RWPE2 (cell line): ENCODE results near the gene RNLS.

Experiments used
- ATAC-seq: fragments of 200-7000 bp; cut with Tn5 transposase; 3 replicates; pipeline ENCODE4 v1.9.1; 2021; ENCODE audit warnings: low read depth
- DNase-seq: peaks from one replicate; pipeline ENCODE4 v3.0.0-alpha.2; 2020; ENCODE audit warnings: low spot score
- H3K27ac ChIP-seq: fragments of 450-650 bp; 2 replicates; pipeline ENCODE4 v1.5.1; 2017; ENCODE audit warnings: mild to moderate bottlenecking; ENCODE audit not compliant: poor library complexity, severe bottlenecking
- H3K27me3 ChIP-seq: fragments of 250-450 bp; sonication (Bioruptor Pico); 2 replicates; pipeline ENCODE4 v1.5.1; 2021; ENCODE audit warnings: mild to moderate bottlenecking, moderate library complexity; ENCODE audit not compliant: insufficient read depth, poor library complexity, severe bottlenecking
- H3K36me3 ChIP-seq: fragments of 250-450 bp; sonication (Bioruptor Pico); 2 replicates; pipeline ENCODE4 v1.5.1; 2020; ENCODE audit warnings: low read depth, mild to moderate bottlenecking, moderate library complexity
- H3K4me1 ChIP-seq: fragments of 250-450 bp; sonication (Bioruptor Pico); 2 replicates; pipeline ENCODE4 v1.5.1; 2021; ENCODE audit warnings: mild to moderate bottlenecking, moderate library complexity; ENCODE audit not compliant: insufficient read depth, poor library complexity, severe bottlenecking
- H3K4me3 ChIP-seq: fragments of 250-450 bp; sonication (Bioruptor Pico); 2 replicates; pipeline ENCODE4 v1.5.1; 2021; ENCODE audit warnings: mild to moderate bottlenecking, moderate library complexity; ENCODE audit not compliant: severe bottlenecking
- H3K9me3 ChIP-seq: fragments of 250-450 bp; sonication (Bioruptor Pico); 2 replicates; pipeline ENCODE4 v1.5.1; 2021; ENCODE audit warnings: mild to moderate bottlenecking, moderate library complexity; ENCODE audit not compliant: severe bottlenecking
- CTCF ChIP-seq: fragments of 450-650 bp; IDR thresholded peaks from one replicate; pipeline ENCODE4 v1.5.1; 2017; ENCODE audit warnings: mild to moderate bottlenecking, moderate library complexity; ENCODE audit not compliant: poor library complexity, severe bottlenecking

The RNLS gene

GRCh38 chr10:88455831-88456230 lies 127.3 kb downstream of the RNLS start:
- Histone ChIP-seq H3K4me1 (no peaks in the 10 kb centered on the region), H3K27me3 (no peaks in the 10 kb centered on the region), H3K36me3 (no peaks in the 10 kb centered on the region), H3K27ac (no peak overlapping the region), H3K9me3 (no peaks in the 10 kb centered on the region), H3K4me3 (no peak overlapping the region)
- no peak for TF ChIP-seq CTCF
- DNase-seq: no peak
- ATAC-seq: no peak

DNA sequence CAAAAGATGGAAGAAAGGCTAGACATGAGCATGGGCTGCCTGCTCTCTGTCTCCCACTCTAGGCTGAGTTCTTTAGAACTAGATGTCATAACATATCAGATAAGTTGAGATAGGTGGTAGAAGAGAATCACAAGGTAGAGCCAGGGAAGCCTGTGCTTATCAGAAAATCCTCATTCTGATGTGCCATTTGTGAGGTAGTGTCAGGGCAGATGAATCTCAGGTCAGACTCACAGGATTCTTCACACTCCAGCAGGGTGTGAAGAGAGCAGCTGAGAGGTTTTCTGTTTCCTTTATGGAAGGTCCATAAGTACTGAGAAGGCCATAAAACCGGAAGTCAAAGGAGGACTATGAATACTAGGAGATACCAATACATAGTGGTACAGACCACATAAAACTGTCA lies 132.9 kb downstream of the RNLS start:
- no peak for ATAC-seq
- Histone ChIP-seq H3K36me3 (no peaks in the 10 kb centered on the region), H3K9me3 (no peaks in the 10 kb centered on the region), H3K27ac (no peak overlapping the region), H3K27me3 (no peaks in the 10 kb centered on the region), H3K4me1 (no peaks in the 10 kb centered on the region), H3K4me3 (no peak overlapping the region)
- no peak for TF ChIP-seq CTCF
- DNase-seq: no peak

DNA sequence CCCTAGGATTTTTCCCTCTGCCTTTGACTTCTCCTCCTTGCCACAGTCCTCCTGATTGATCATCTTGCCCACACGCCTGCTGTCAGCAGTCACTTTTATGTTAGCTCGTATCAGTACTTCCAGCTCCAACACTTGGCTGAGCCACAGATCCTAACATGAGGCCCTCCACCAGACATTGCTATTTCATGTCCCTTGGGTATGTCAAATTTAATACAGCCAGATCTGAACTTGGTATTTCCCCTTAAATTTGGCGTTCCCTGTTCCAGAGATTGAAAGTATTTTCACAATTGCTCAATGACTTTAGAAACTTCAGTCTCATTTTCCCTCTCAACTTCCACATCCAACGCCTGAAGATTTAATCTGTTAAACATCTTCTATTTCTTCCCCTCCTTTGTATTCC lies 140.4 kb downstream of the RNLS start:
- Histone ChIP-seq H3K4me1 (no peaks in the 10 kb centered on the region), H3K27ac (no peak overlapping the region), H3K36me3 (no peaks in the 10 kb centered on the region), H3K9me3 (no peaks in the 10 kb centered on the region), H3K4me3 (no peak overlapping the region), H3K27me3 (no peaks in the 10 kb centered on the region)
- ATAC-seq (no peak), DNase-seq (no peak)
- TF ChIP-seq CTCF: no peak

DNA sequence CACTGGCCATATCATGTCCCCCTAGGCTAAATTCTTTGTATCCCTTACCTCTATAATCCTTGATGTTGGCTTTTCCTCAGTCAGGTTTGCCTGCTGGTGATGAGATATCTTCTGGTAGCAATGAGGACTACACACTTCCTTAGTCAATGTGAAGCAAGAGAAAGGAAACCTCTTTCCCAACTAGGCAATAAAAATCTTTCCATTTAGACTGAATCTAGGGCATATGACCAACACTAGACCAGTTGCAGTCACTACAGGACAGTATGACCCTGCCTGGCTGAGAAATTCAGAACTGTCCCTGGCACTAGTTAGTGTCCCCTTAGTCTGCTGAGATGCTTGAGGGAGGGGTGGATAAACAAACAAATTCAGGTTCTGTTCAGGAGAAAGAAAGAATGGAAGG lies 142.6 kb downstream of the RNLS start:
- Histone ChIP-seq H3K4me3 (no peak overlapping the region), H3K27ac (no peak overlapping the region), H3K9me3 (no peaks in the 10 kb centered on the region), H3K27me3 (no peaks in the 10 kb centered on the region), H3K4me1 (peaks cover 8% of the 10 kb centered on the region), H3K36me3 (no peaks in the 10 kb centered on the region)
- DNase-seq (no peak), ATAC-seq (no peak)
- no peak for TF ChIP-seq CTCF

DNA sequence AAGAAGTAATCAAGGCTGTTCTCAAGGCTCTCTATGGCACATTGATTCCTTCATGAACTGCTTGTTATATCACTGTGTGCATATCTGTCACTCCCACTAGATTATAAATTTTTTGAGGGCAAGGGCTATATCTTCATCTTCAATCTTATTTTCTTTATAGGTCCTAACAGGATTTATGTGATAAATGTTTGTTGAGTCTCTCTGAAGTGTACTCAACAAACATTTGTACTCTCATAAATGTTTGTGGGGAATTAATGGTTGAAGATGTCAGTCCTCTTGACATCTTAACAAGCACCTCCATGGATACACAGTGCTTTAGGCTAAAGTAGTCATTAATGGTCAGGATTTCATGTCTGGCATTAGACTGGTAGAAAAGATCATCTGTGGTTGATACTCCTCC lies 143.2 kb downstream of the RNLS start:
- Histone ChIP-seq H3K36me3 (no peaks in the 10 kb centered on the region), H3K4me1 (peaks cover 8% of the 10 kb centered on the region), H3K27me3 (no peaks in the 10 kb centered on the region), H3K27ac (no peak overlapping the region), H3K4me3 (no peak overlapping the region), H3K9me3 (no peaks in the 10 kb centered on the region)
- DNase-seq: no peak
- ATAC-seq: no peak
- TF ChIP-seq CTCF: no peak
